HepG2 (cell line): ENCODE results near the gene SAMD14. TPM values are rescaled to one million over a fixed set of nuclear protein-coding genes. Genes with fewer than 3 reads are reported as not detected.

ENCODE experiments used
- ATM ChIP-seq: fragments of 450-650 bp; IDR thresholded peaks from 2 replicates; pipeline ENCODE4 v1.7.1; 2017; ENCODE audit warnings: mild to moderate bottlenecking, borderline replicate concordance
- CEBPG ChIP-seq: IDR thresholded peaks from 2 replicates; pipeline ENCODE4 v1.6.1; 2016
- DR1 ChIP-seq: sonication (generic); formaldehyde crosslinking; IDR thresholded peaks from 2 replicates; pipeline ENCODE4 v1.8.0; 2021; ENCODE audit warnings: mild to moderate bottlenecking, missing genetic modification reagents, inconsistent platforms
- HOXA3 ChIP-seq: sonication (generic); formaldehyde crosslinking; IDR thresholded peaks from 2 replicates; pipeline ENCODE4 v1.5.0; 2020; ENCODE audit warnings: missing genetic modification reagents
- MTA3 ChIP-seq: sonication (generic); formaldehyde crosslinking; IDR thresholded peaks from 2 replicates; pipeline ENCODE4 v1.4.0; 2020; ENCODE audit warnings: missing genetic modification reagents
- RORA ChIP-seq: sonication (generic); formaldehyde crosslinking; IDR thresholded peaks from 2 replicates; pipeline ENCODE4 v1.5.0; 2020; ENCODE audit warnings: mild to moderate bottlenecking, missing genetic modification reagents, moderate library complexity
- ZC3H13 ChIP-seq: sonication (generic); formaldehyde crosslinking; IDR thresholded peaks from 2 replicates; pipeline ENCODE4 v1.8.1; 2023; ENCODE audit warnings: mild to moderate bottlenecking, missing genetic modification reagents, moderate library complexity
- ZFP37 ChIP-seq: sonication (generic); formaldehyde crosslinking; IDR thresholded peaks from 2 replicates; pipeline ENCODE4 v1.4.0; 2020; ENCODE audit warnings: missing genetic modification reagents, borderline replicate concordance
- ZNF24 ChIP-seq: fragments of 450-650 bp; IDR thresholded peaks from 2 replicates; pipeline ENCODE4 v1.6.1; 2017; ENCODE audit warnings: antibody characterized with exemption, mild to moderate bottlenecking
- ZNF253 ChIP-seq: sonication (generic); formaldehyde crosslinking; IDR thresholded peaks from 2 replicates; pipeline ENCODE4 v1.8.0; 2022; ENCODE audit warnings: mild to moderate bottlenecking, missing genetic modification reagents, borderline replicate concordance
- ZNF598 ChIP-seq: sonication (generic); formaldehyde crosslinking; IDR thresholded peaks from 2 replicates; pipeline ENCODE4 v1.5.1; 2020; ENCODE audit warnings: mild to moderate bottlenecking, missing genetic modification reagents, borderline replicate concordance
- ZNF720 ChIP-seq: sonication (generic); formaldehyde crosslinking; IDR thresholded peaks from 2 replicates; pipeline ENCODE4 v1.4.0; 2020; ENCODE audit warnings: missing genetic modification reagents
- ZNF780A ChIP-seq: sonication (generic); formaldehyde crosslinking; IDR thresholded peaks from 2 replicates; pipeline ENCODE4 v1.8.0; 2022; ENCODE audit warnings: mild to moderate bottlenecking, missing genetic modification reagents, moderate library complexity
- polyA plus RNA-seq, 8 experiments: library from polyadenylated mRNA; depleted of rRNA in 3 of 8; stranded (reverse) in 7 of 8; unstranded in 1 of 8; fragments of >200 nt; fragmentation: Illumina TruSeq in 4 of 8; extraction: Trizol in 4 of 8; gene quantifications; 2 replicates each; pipeline versions ENCODE4 v1.2.1 to v1.2.3, GENCODE V29; 2011 to 2016; ENCODE audit warnings: low read depth in 4 of 8, missing spikeins in 1 of 8, mixed read lengths in 1 of 8; ENCODE audit not compliant: insufficient read depth in 1 of 8
- total RNA-seq, 5 experiments: library from RNA; depleted of rRNA; stranded (reverse); fragments of >200 nt; fragmentation: Illumina TruSeq; extraction: Trizol; gene quantifications; 2 replicates each; pipeline ENCODE4 v1.2.3, GENCODE V29; 2016; ENCODE audit warnings: low read depth in 1 of 5
- TF ChIP-seq, protein P1 (sequence below): sonication (generic); formaldehyde crosslinking; IDR thresholded peaks from 2 replicates; pipeline ENCODE4 v1.4.0; 2020; ENCODE audit warnings: missing genetic modification reagents
- TF ChIP-seq, protein P2 (sequence below): sonication (generic); formaldehyde crosslinking; IDR thresholded peaks from 2 replicates; pipeline ENCODE4 v1.4.0; 2020; ENCODE audit warnings: missing genetic modification reagents
- TF ChIP-seq, protein P3 (sequence below): IDR thresholded peaks from 2 replicates; pipeline ENCODE4 v1.6.1; 2016
- TF ChIP-seq, protein P4 (sequence below): sonication (generic); formaldehyde crosslinking; IDR thresholded peaks from 2 replicates; pipeline ENCODE4 v1.5.0; 2020; ENCODE audit warnings: mild to moderate bottlenecking, missing genetic modification reagents
- TF ChIP-seq, protein P5 (sequence below), 2 experiments: sonication (generic) in 1 of 2; formaldehyde crosslinking in 1 of 2; IDR thresholded peaks; 2 replicates each; pipeline versions ENCODE4 v1.6.1 to v1.9.0; 2014 to 2022; ENCODE audit warnings: antibody characterized with exemption in 1 of 2, borderline replicate concordance in 1 of 2, inconsistent platforms in 1 of 2, low read depth in 1 of 2, missing genetic modification reagents in 1 of 2

The SAMD14 gene
- total and polyA plus RNA-seq, 2 of the 13 experiments (the other 11 are each of a cell fraction or from before 2014, with no cell fraction given): 0.07 to 0.22 TPM

DNA sequence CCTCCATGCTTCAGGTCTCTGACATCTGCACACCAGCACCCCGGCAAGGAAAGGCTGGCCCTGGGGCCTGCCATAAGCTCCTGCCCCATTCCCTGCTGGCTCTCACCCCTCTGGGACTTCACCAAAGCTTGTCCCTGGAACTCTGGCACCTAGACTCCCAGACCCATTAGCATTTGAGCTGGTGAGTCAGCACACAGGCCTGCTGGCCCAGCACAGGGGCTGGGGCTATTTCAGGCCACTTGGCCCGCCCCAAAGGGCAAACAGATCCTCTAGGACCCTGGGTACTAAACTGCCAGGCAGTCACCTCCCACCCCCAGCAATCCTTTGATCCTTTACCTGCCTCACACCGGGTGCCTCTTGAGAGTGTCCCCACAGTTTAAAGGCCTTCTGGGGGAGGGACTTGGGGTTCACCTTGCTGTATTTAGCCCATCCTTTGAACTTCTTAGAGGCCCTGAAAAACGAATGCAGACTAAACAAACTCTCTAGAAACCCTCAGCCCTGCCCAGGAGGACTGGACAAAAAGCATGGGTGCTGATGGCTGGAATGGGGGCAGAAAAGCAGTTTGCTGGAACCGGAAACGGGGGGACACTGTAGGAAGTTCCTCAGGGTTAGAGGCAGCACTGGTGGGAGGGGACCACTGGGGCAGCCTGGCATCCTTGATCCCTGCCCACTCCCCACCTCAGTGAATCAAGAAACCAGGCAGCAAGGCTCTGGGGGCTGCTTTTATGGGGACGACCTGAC lies 3.2 kb upstream of the SAMD14 start (continued):
- TF ChIP-seq MTA3 (CRISPR knock-in tag): no peak
- no peak for TF ChIP-seq ZNF720 (CRISPR knock-in tag)
- no peak for TF ChIP-seq ZNF780A (CRISPR knock-in tag)
- no peak for TF ChIP-seq RORA (CRISPR knock-in tag)
- no peak for TF ChIP-seq ATM
- TF ChIP-seq ZFP37: no peak
- no peak for TF ChIP-seq ZNF598 (CRISPR knock-in tag)
- TF ChIP-seq, protein P1, sequence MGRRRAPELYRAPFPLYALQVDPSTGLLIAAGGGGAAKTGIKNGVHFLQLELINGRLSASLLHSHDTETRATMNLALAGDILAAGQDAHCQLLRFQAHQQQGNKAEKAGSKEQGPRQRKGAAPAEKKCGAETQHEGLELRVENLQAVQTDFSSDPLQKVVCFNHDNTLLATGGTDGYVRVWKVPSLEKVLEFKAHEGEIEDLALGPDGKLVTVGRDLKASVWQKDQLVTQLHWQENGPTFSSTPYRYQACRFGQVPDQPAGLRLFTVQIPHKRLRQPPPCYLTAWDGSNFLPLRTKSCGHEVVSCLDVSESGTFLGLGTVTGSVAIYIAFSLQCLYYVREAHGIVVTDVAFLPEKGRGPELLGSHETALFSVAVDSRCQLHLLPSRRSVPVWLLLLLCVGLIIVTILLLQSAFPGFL (CRISPR knock-in tag): no peak
- TF ChIP-seq, protein P2, sequence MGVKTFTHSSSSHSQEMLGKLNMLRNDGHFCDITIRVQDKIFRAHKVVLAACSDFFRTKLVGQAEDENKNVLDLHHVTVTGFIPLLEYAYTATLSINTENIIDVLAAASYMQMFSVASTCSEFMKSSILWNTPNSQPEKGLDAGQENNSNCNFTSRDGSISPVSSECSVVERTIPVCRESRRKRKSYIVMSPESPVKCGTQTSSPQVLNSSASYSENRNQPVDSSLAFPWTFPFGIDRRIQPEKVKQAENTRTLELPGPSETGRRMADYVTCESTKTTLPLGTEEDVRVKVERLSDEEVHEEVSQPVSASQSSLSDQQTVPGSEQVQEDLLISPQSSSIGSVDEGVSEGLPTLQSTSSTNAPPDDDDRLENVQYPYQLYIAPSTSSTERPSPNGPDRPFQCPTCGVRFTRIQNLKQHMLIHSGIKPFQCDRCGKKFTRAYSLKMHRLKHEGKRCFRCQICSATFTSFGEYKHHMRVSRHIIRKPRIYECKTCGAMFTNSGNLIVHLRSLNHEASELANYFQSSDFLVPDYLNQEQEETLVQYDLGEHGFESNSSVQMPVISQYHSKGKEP (CRISPR knock-in tag): no peak
- peak; percentile 64 for TF ChIP-seq HOXA3 (CRISPR knock-in tag)
- TF ChIP-seq, protein P3, sequence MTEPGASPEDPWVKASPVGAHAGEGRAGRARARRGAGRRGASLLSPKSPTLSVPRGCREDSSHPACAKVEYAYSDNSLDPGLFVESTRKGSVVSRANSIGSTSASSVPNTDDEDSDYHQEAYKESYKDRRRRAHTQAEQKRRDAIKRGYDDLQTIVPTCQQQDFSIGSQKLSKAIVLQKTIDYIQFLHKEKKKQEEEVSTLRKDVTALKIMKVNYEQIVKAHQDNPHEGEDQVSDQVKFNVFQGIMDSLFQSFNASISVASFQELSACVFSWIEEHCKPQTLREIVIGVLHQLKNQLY (CRISPR knock-in tag): peak; percentile 24; the same call in 1 of the 2 replicates
- TF ChIP-seq, protein P4, sequence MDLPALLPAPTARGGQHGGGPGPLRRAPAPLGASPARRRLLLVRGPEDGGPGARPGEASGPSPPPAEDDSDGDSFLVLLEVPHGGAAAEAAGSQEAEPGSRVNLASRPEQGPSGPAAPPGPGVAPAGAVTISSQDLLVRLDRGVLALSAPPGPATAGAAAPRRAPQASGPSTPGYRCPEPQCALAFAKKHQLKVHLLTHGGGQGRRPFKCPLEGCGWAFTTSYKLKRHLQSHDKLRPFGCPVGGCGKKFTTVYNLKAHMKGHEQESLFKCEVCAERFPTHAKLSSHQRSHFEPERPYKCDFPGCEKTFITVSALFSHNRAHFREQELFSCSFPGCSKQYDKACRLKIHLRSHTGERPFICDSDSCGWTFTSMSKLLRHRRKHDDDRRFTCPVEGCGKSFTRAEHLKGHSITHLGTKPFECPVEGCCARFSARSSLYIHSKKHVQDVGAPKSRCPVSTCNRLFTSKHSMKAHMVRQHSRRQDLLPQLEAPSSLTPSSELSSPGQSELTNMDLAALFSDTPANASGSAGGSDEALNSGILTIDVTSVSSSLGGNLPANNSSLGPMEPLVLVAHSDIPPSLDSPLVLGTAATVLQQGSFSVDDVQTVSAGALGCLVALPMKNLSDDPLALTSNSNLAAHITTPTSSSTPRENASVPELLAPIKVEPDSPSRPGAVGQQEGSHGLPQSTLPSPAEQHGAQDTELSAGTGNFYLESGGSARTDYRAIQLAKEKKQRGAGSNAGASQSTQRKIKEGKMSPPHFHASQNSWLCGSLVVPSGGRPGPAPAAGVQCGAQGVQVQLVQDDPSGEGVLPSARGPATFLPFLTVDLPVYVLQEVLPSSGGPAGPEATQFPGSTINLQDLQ (CRISPR knock-in tag): no peak
- no peak for TF ChIP-seq CEBPG (CRISPR knock-in tag)
- no peak for TF ChIP-seq DR1
- TF ChIP-seq, protein P5, sequence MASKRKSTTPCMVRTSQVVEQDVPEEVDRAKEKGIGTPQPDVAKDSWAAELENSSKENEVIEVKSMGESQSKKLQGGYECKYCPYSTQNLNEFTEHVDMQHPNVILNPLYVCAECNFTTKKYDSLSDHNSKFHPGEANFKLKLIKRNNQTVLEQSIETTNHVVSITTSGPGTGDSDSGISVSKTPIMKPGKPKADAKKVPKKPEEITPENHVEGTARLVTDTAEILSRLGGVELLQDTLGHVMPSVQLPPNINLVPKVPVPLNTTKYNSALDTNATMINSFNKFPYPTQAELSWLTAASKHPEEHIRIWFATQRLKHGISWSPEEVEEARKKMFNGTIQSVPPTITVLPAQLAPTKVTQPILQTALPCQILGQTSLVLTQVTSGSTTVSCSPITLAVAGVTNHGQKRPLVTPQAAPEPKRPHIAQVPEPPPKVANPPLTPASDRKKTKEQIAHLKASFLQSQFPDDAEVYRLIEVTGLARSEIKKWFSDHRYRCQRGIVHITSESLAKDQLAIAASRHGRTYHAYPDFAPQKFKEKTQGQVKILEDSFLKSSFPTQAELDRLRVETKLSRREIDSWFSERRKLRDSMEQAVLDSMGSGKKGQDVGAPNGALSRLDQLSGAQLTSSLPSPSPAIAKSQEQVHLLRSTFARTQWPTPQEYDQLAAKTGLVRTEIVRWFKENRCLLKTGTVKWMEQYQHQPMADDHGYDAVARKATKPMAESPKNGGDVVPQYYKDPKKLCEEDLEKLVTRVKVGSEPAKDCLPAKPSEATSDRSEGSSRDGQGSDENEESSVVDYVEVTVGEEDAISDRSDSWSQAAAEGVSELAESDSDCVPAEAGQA (IDR thresholded peaks at IDR 0.05; ENCODE audit: low read depth): no peak
- TF ChIP-seq, protein P5 (CRISPR knock-in tag; IDR thresholded peaks at IDR 0.05; ENCODE audit: borderline replicate concordance): no peak
- TF ChIP-seq ZC3H13 (CRISPR knock-in tag): no peak
- TF ChIP-seq ZNF24: no peak
- no peak for TF ChIP-seq ZNF253 (CRISPR knock-in tag)
